Neural progenitor cell (in vitro differentiated cells): Measurements from ENCODE around the gene SEC62. TPM values are rescaled to one million over a fixed set of nuclear protein-coding genes. Genes with fewer than 3 reads are reported as not detected.

Experiments used
- DNase-seq: peaks from one replicate; pipeline ENCODE4 v3.0.0-alpha.2; 2016; ENCODE audit warnings: low spot score
- H2AFZ ChIP-seq: fragments of 200-600 bp; sonication (generic); replicated peaks from 2 replicates; pipeline ENCODE4 v1.6.1; 2016; ENCODE audit warnings: antibody characterized with exemption
- H3F3A ChIP-seq: fragments of 200-600 bp; sonication (generic); 2 replicates; pipeline ENCODE4 v1.6.1; 2016; ENCODE audit warnings: antibody characterized with exemption, low read depth
- H3K27ac ChIP-seq: fragments of 200-600 bp; sonication (generic); 2 replicates; pipeline ENCODE4 v1.5.1; 2016; ENCODE audit warnings: mild to moderate bottlenecking
- H3K27me3 ChIP-seq: fragments of 200-600 bp; sonication (generic); 2 replicates; pipeline ENCODE4 v1.6.1; 2016; ENCODE audit warnings: mild to moderate bottlenecking, moderate library complexity
- H3K36me3 ChIP-seq: fragments of 200-600 bp; sonication (generic); 2 replicates; pipeline ENCODE4 v1.5.1; 2016
- H3K4me1 ChIP-seq: fragments of 200-600 bp; sonication (generic); 2 replicates; pipeline ENCODE4 v1.6.1; 2016; ENCODE audit warnings: mixed run types
- H3K4me2 ChIP-seq: fragments of 200-600 bp; sonication (generic); 2 replicates; pipeline ENCODE4 v1.6.1; 2016
- H3K4me3 ChIP-seq: fragments of 200-600 bp; sonication (generic); 2 replicates; pipeline ENCODE4 v1.5.1; 2016
- H3K79me2 ChIP-seq: fragments of 200-600 bp; sonication (generic); 2 replicates; pipeline ENCODE4 v1.6.1; 2016; ENCODE audit warnings: low read depth
- H3K9ac ChIP-seq: fragments of 200-600 bp; sonication (generic); 2 replicates; pipeline ENCODE4 v1.6.1; 2016
- H3K9me3 ChIP-seq: fragments of 200-600 bp; sonication (generic); 2 replicates; pipeline ENCODE4 v1.5.1; 2016; ENCODE audit warnings: low read depth
- H4K20me1 ChIP-seq: fragments of 200-600 bp; sonication (generic); 2 replicates; pipeline ENCODE4 v1.6.1; 2016; ENCODE audit warnings: low read depth
- H3K27ac Mint-ChIP-seq: 3 replicates; pipeline ENCODE4 v1.8.0; 2021; ENCODE audit warnings: mixed read lengths
- H3K27me3 Mint-ChIP-seq: 2 replicates; pipeline ENCODE4 v1.8.0; 2022; ENCODE audit warnings: low read depth, mild to moderate bottlenecking, inconsistent platforms, moderate library complexity, mixed read lengths; ENCODE audit not compliant: insufficient read depth
- H3K36me3 Mint-ChIP-seq: 3 replicates; pipeline ENCODE4 v1.8.0; 2021; ENCODE audit warnings: mixed read lengths
- H3K4me1 Mint-ChIP-seq: 3 replicates; pipeline ENCODE4 v1.8.0; 2021; ENCODE audit warnings: mixed read lengths
- H3K4me3 Mint-ChIP-seq: 3 replicates; pipeline ENCODE4 v1.8.0; 2021; ENCODE audit warnings: mild to moderate bottlenecking, moderate library complexity, mixed read lengths
- H3K9me3 Mint-ChIP-seq: 3 replicates; pipeline ENCODE4 v1.8.0; 2020; ENCODE audit warnings: mixed read lengths
- CTCF ChIP-seq: fragments of 200-600 bp; sonication (generic); IDR thresholded peaks from 2 replicates; pipeline ENCODE4 v1.5.1; 2017; ENCODE audit warnings: antibody characterized with exemption, mild to moderate bottlenecking
- EZH2 ChIP-seq: fragments of 200-600 bp; sonication (generic); IDR thresholded peaks from 2 replicates; pipeline ENCODE4 v1.6.1; 2017; ENCODE audit warnings: antibody characterized with exemption, mild to moderate bottlenecking, moderate library complexity
- EZH2phosphoT487 ChIP-seq: fragments of 200-600 bp; sonication (generic); IDR thresholded peaks from 2 replicates; pipeline ENCODE4 v1.6.1; 2017; ENCODE audit warnings: antibody characterized with exemption
- total RNA-seq: library from RNA; depleted of rRNA; stranded (reverse); fragments of >200 nt; gene quantifications from 2 replicates; pipeline ENCODE4 v1.2.3, GENCODE V29; 2015; ENCODE audit warnings: low replicate concordance

SEC62 gene
- total RNA-seq, 1 donor from 2014 or later: 34.8 TPM

- Mint-ChIP-seq H3K4me3 (no peak overlapping the region), H3K4me1 (no peaks in the 10 kb centered on the region), H3K9me3 (no peaks in the 10 kb centered on the region), H3K27me3 (no peaks in the 10 kb centered on the region), H3K36me3 (no peaks in the 10 kb centered on the region), H3K27ac (no peak overlapping the region)
- H3K9me3 ChIP-seq: no peaks in the 10 kb centered on the region
- H3F3A ChIP-seq: no peaks in the 10 kb centered on the region
- H3K4me3 ChIP-seq: no peak overlapping the region
- H3K9ac ChIP-seq: no peak overlapping the region
- H3K27ac ChIP-seq: no peak overlapping the region
- H3K36me3 ChIP-seq: no peaks in the 10 kb centered on the region
- no peaks in the 10 kb centered on the region for H3K27me3 ChIP-seq
- no peak overlapping the region for H2AFZ ChIP-seq
- H3K4me1 ChIP-seq: no peaks in the 10 kb centered on the region
- no peak for DNase-seq
- TF ChIP-seq EZH2 (no peak), EZH2phosphoT487 (no peak)
- no peaks in the 10 kb centered on the region for H4K20me1 ChIP-seq
- no peak overlapping the region for H3K4me2 ChIP-seq
- H3K79me2 ChIP-seq: no peaks in the 10 kb centered on the region
Measured at GRCh38 chr3:169955406-169955805, 11.2 kb upstream of the SEC62 start.

GRCh38 chr3:169964176-169964575 is 2.4 kb upstream of the SEC62 start:
- no peaks in the 10 kb centered on the region for H3K9me3 ChIP-seq
- no peaks in the 10 kb centered on the region for H3K36me3 ChIP-seq
- peaks cover 26% of the 10 kb centered on the region for H3K79me2 ChIP-seq
- H3K4me1 ChIP-seq: peaks cover 14% of the 10 kb centered on the region
- Mint-ChIP-seq H3K9me3 (no peaks in the 10 kb centered on the region), H3K36me3 (peaks cover 2% of the 10 kb centered on the region), H3K4me3 (no peak overlapping the region), H3K27ac (no peak overlapping the region), H3K4me1 (peaks cover 20% of the 10 kb centered on the region), H3K27me3 (no peaks in the 10 kb centered on the region)
- no peaks in the 10 kb centered on the region for H3K27me3 ChIP-seq
- peaks cover 21% of the 10 kb centered on the region for H4K20me1 ChIP-seq
- no peak overlapping the region for H2AFZ ChIP-seq
- no peak for DNase-seq
- TF ChIP-seq EZH2 (no peak), EZH2phosphoT487 (no peak), CTCF (no peak)
- H3K9ac ChIP-seq: no peak overlapping the region
- H3F3A ChIP-seq: peaks cover 9% of the 10 kb centered on the region
- no peak overlapping the region for H3K27ac ChIP-seq
- no peak overlapping the region for H3K4me2 ChIP-seq
- no peak overlapping the region for H3K4me3 ChIP-seq

- H3K4me2 ChIP-seq: peak overlapping the region; percentile 83
- H3K9me3 ChIP-seq: no peaks in the 10 kb centered on the region
- Mint-ChIP-seq H3K36me3 (peaks cover 4% of the 10 kb centered on the region), H3K27ac (peak overlapping the region; percentile 98), H3K4me1 (peaks cover 20% of the 10 kb centered on the region), H3K27me3 (no peaks in the 10 kb centered on the region), H3K9me3 (no peaks in the 10 kb centered on the region), H3K4me3 (peak overlapping the region; percentile 91)
- H3K4me3 ChIP-seq: peak overlapping the region; percentile 85
- peaks cover 19% of the 10 kb centered on the region for H3K4me1 ChIP-seq
- H3F3A ChIP-seq: peaks cover 9% of the 10 kb centered on the region
- H3K27me3 ChIP-seq: no peaks in the 10 kb centered on the region
- H3K36me3 ChIP-seq: no peaks in the 10 kb centered on the region
- peak overlapping the region; percentile 78 for H2AFZ ChIP-seq
- H3K79me2 ChIP-seq: peaks cover 42% of the 10 kb centered on the region
- no peak overlapping the region for H3K9ac ChIP-seq
- H4K20me1 ChIP-seq: peaks cover 36% of the 10 kb centered on the region
- peak; percentile 77 for DNase-seq
- peak overlapping the region; percentile 60 for H3K27ac ChIP-seq
- TF ChIP-seq CTCF (no peak), EZH2phosphoT487 (peak; percentile 58)
Measured at GRCh38 chr3:169965562-169966427, 812 bp upstream of the SEC62 start.
